ENCODE measurements around the gene BTBD16. TPM values are rescaled to one million over a fixed set of nuclear protein-coding genes. Genes with fewer than 3 reads are reported as not detected.

Gene BTBD16
- total RNA-seq, 2 donors from 2014 or later: not detected

DNA sequence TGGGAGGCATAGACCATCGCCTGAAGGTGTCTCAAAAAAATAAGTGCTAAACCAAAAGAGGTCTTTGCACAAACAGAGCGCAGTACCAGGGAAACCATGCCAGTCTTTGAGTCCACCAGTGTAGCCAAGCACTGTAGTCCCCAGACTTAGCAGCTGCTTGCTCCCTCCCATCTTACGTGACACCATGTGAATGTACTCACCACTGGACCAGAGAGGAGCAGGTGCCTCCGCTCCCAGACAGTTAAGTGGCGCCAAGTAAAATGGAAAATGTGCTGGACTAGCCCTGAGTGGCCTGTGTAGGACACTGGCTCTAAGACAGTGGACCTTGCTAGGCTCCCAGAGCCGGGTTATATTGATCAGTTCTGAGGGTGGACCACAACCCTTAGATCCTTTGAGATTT is 55.7 kb downstream of the BTBD16 start:
- no peaks in the 10 kb centered on the region for H3K9me3 Mint-ChIP-seq
- no peak for ATAC-seq (replicated peaks in 1 of 2)
- H3K4me1 Mint-ChIP-seq (ENCODE audit: low read depth): peaks cover 2% of the 10 kb centered on the region
- H3K27me3 Mint-ChIP-seq (ENCODE audit: low read depth): peaks cover 55% of the 10 kb centered on the region
- no peak overlapping the region for H3K4me3 Mint-ChIP-seq
- peaks cover 0 to 2% of the 10 kb centered on the region in 2 donors for H3K36me3 Mint-ChIP-seq (ENCODE audit: insufficient read depth in 2 of 2)
- DNase-seq: no peak
- H3K27ac Mint-ChIP-seq: no peak overlapping the region

DNA sequence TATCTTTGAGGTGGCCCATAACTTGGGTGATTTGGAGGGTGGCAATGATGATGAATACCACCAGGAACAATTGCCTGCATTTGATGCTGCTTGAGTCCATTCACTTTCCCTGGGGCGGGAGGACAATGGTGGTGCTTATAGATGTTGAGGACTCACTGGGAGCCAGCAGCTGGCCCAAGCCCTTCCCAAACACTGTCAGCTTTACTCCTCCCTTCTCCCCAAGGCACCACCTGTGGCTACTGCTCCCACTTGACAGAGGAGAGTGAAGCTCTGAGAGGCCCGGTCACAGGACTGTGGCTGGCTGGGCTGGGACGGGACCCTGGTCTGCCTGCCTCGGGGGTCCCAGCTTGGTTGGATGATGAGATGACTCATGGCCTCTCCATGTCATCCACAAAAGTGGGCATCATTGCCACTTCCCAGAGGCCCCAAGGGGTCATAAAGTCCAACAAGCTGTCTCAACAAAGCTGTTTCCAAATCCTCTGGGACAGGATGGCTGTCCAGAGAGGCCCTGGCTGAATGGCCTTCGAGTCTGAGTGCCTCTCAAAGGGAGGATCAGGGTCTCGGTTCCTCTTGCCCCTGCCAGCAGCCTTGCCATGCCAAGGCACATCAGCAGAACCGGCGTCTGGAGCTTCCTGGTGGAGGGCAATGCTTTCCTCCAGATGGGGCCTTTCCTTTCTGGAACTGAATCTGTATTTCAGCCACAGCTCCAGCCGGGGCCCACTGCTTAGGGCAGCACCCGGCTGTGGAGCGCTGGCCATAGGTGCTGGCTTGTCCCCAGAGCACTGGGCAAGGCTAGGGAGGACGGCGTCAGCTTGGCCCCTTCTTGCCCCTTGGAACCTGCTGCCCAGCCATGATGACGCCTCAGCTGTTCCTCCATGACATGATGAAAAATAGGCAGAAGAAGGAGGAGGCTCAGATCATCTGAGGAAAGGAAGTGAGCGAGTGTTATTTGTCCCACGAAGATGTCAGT is 56.4 kb downstream of the BTBD16 start:
- DNase-seq: no peak
- Mint-ChIP-seq H3K27ac (no peak overlapping the region), H3K36me3 (ENCODE audit: insufficient read depth in 2 of 2) (peaks cover 0 to 2% of the 10 kb centered on the region in 2 donors), H3K4me1 (ENCODE audit: low read depth) (peaks cover 9% of the 10 kb centered on the region), H3K9me3 (no peaks in the 10 kb centered on the region), H3K4me3 (no peak overlapping the region), H3K27me3 (ENCODE audit: low read depth) (peaks cover 54% of the 10 kb centered on the region)
- no peak for ATAC-seq (replicated peaks in 1 of 2)

- H3K4me3 Mint-ChIP-seq: no peak overlapping the region
- H3K36me3 Mint-ChIP-seq (ENCODE audit: insufficient read depth in 2 of 2): no peaks in the 10 kb centered on the region
- ATAC-seq (replicated peaks in 1 of 2) (no peak), DNase-seq (no peak)
- H3K4me1 Mint-ChIP-seq (ENCODE audit: low read depth): peaks cover 19% of the 10 kb centered on the region
- no peaks in the 10 kb centered on the region for H3K9me3 Mint-ChIP-seq
- peaks cover 43% of the 10 kb centered on the region for H3K27me3 Mint-ChIP-seq (ENCODE audit: low read depth)
- H3K27ac Mint-ChIP-seq: no peak overlapping the region
Observed at GRCh38 chr10:122328676-122329075, 57.6 kb downstream of the BTBD16 start.

- Mint-ChIP-seq H3K4me3 (no peak overlapping the region), H3K36me3 (ENCODE audit: insufficient read depth in 2 of 2) (no peaks in the 10 kb centered on the region), H3K27me3 (ENCODE audit: low read depth) (peaks cover 37% of the 10 kb centered on the region), H3K27ac (no peak overlapping the region), H3K9me3 (no peaks in the 10 kb centered on the region), H3K4me1 (ENCODE audit: low read depth) (peaks cover 19% of the 10 kb centered on the region)
- DNase-seq: no peak
- no peak for ATAC-seq (replicated peaks in 1 of 2)
Observed at GRCh38 chr10:122329416-122329815, 58.3 kb downstream of the BTBD16 start.

- no peak overlapping the region for H3K4me3 Mint-ChIP-seq
- no peak overlapping the region for H3K27ac Mint-ChIP-seq
- peaks cover 19% of the 10 kb centered on the region for H3K4me1 Mint-ChIP-seq (ENCODE audit: low read depth)
- no peak for ATAC-seq (replicated peaks in 1 of 2)
- H3K9me3 Mint-ChIP-seq: no peaks in the 10 kb centered on the region
- no peaks in the 10 kb centered on the region for H3K36me3 Mint-ChIP-seq (ENCODE audit: insufficient read depth in 2 of 2)
- no peak for DNase-seq
- H3K27me3 Mint-ChIP-seq (ENCODE audit: low read depth): peaks cover 38% of the 10 kb centered on the region
Observed at GRCh38 chr10:122331100-122331499, 60.0 kb downstream of the BTBD16 start.

DNA sequence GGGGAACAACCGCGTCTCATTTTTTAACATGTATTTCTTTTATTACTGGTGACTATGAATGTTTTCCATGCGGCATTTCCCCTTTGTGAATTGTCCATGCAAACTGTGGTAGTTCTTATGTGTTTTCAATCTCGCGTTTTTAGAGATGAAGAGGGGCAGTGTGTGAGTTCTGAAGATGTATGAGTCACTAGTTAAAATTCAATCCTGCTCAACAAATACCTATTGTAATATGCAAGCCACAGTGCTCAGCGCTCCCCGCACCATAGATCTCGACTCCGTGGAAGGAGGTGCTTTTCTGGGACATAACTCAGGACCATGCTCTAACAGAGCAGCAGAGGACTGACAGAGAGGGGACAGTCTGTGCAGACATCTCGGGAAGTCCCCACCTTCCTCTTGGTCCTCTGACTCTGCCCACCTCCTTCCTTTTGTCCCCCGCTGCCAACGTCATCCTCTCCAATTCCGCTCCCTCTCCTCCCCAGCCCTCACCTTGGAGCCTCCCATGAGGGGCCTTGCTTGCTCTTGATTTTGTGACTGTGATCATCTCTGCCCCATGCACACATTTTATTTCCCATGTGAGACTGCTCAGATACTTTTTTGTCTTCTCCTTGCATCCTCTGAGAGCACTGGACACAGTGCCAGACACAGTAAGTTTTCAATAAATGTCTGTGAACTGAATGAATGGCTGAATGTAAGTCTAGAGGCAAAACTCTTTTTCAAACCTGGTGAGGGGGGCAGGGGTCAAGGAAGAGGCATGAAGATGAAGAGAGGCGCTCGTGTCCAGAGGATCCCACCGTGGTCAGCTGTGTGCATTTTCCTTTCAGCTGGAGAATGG is 60.7 kb downstream of the BTBD16 start:
- ATAC-seq (replicated peaks in 1 of 2) (no peak), DNase-seq (no peak)
- peaks cover 19% of the 10 kb centered on the region for H3K4me1 Mint-ChIP-seq (ENCODE audit: low read depth)
- no peak overlapping the region for H3K4me3 Mint-ChIP-seq
- H3K27me3 Mint-ChIP-seq (ENCODE audit: low read depth): peaks cover 38% of the 10 kb centered on the region
- H3K36me3 Mint-ChIP-seq (ENCODE audit: insufficient read depth in 2 of 2): no peaks in the 10 kb centered on the region
- H3K9me3 Mint-ChIP-seq: no peaks in the 10 kb centered on the region
- H3K27ac Mint-ChIP-seq: no peak overlapping the region

DNA sequence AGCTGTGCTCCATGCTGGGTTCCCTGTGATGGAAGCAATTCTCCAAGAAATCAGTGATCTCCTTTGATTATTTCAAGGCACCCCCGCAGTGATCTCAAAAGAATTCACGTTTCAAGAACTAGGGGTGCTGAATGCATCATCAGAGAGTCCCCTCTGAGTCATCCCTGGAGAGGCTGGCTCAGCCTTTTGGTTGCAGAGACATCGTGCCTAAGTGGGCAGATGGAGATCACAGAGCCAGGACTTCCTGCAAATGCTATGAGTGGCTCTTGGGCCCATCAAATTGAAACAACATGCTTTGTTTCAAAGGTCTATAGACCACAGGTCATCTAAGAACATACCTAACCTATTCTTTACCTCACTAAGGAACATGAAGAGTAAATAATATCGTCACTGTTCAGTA is 61.9 kb downstream of the BTBD16 start:
- no peaks in the 10 kb centered on the region for H3K9me3 Mint-ChIP-seq
- H3K36me3 Mint-ChIP-seq (ENCODE audit: insufficient read depth in 2 of 2): no peaks in the 10 kb centered on the region
- peak overlapping the region in 1 of 2 donors; percentile 17 for H3K4me3 Mint-ChIP-seq
- peaks cover 19% of the 10 kb centered on the region for H3K4me1 Mint-ChIP-seq (ENCODE audit: low read depth)
- H3K27ac Mint-ChIP-seq: no peak overlapping the region
- DNase-seq (peak; percentile 64 to 71), ATAC-seq (replicated peaks in 1 of 2) (peak; percentile 97 to 98)
- peaks cover 42% of the 10 kb centered on the region for H3K27me3 Mint-ChIP-seq (ENCODE audit: low read depth)

GRCh38 chr10:122336332-122336731 is 65.2 kb downstream of the BTBD16 start:
- H3K27me3 Mint-ChIP-seq (ENCODE audit: low read depth): peaks cover 24% of the 10 kb centered on the region
- no peak overlapping the region for H3K4me3 Mint-ChIP-seq
- H3K27ac Mint-ChIP-seq: no peak overlapping the region
- ATAC-seq (replicated peaks in 1 of 2) (no peak), DNase-seq (no peak)
- H3K4me1 Mint-ChIP-seq (ENCODE audit: low read depth): peaks cover 19% of the 10 kb centered on the region
- H3K36me3 Mint-ChIP-seq (ENCODE audit: insufficient read depth in 2 of 2): no peaks in the 10 kb centered on the region
- no peaks in the 10 kb centered on the region for H3K9me3 Mint-ChIP-seq

GRCh38 chr10:122336961-122337360 is 65.9 kb downstream of the BTBD16 start:
- Mint-ChIP-seq H3K9me3 (no peaks in the 10 kb centered on the region), H3K27ac (no peak overlapping the region), H3K27me3 (ENCODE audit: low read depth) (peaks cover 18% of the 10 kb centered on the region), H3K36me3 (ENCODE audit: insufficient read depth in 2 of 2) (no peaks in the 10 kb centered on the region), H3K4me1 (ENCODE audit: low read depth) (peaks cover 15% of the 10 kb centered on the region), H3K4me3 (no peak overlapping the region)
- DNase-seq (no peak), ATAC-seq (replicated peaks in 1 of 2) (no peak)

GRCh38 chr10:122338609-122339441 is 67.7 kb downstream of the BTBD16 start:
- Mint-ChIP-seq H3K9me3 (no peaks in the 10 kb centered on the region), H3K36me3 (ENCODE audit: insufficient read depth in 2 of 2) (no peaks in the 10 kb centered on the region), H3K27me3 (ENCODE audit: low read depth) (peaks cover 13% of the 10 kb centered on the region), H3K4me3 (no peak overlapping the region), H3K27ac (no peak overlapping the region), H3K4me1 (ENCODE audit: low read depth) (peaks cover 11% of the 10 kb centered on the region)
- ATAC-seq (replicated peaks in 1 of 2): no peak
- no peak for DNase-seq

DNA sequence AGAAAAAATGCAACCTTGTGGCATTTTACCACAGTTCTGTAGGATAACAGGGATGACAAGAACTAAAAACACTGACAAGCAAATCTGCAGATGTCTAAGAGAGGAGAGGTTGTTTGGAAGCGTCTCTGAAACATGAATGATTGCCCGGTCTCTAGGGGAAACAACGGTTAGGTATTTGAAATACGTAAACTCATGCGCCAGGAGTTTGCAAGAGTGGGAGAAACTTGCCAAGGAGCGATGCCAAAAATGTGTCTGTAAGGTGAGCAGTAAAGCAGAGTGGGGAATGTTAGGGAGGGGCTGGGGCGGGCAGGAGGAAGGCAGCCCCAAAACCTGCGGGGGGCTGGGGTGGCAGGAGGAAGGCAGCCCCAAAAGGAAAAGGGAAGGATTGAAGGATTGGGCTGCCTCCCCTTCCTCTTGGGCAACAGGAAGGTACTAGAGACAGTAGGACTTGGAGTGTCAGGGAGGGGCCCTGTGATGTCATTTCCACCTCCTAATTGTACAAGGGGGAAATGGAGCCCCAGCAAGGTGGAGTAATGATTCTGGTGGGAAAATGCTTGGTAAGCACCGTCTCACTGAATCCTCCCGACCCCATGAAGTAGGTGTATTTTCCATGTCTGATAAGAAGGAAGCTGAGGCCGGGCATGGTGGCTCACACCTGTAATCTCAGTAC is 70.2 kb downstream of the BTBD16 start:
- no peak for DNase-seq
- Mint-ChIP-seq H3K27ac (no peak overlapping the region), H3K4me1 (ENCODE audit: low read depth) (peaks cover 19% of the 10 kb centered on the region)

More for the DNA sequence above, 70.2 kb downstream of the BTBD16 start:
- Mint-ChIP-seq H3K27me3 (ENCODE audit: low read depth) (peaks cover 12% of the 10 kb centered on the region), H3K4me3 (no peak overlapping the region), H3K9me3 (no peaks in the 10 kb centered on the region), H3K36me3 (ENCODE audit: insufficient read depth in 2 of 2) (no peaks in the 10 kb centered on the region)
- no peak for ATAC-seq (replicated peaks in 1 of 2)
